Head of caudate nucleus (tissue), 42 donors: ENCODE results near the gene CPEB4.

Source experiments
- DNase-seq, 42 donors: peaks; one replicate each; pipeline versions ENCODE4 v3.0.0 to v3.0.0-alpha.2; 2020 to 2021; ENCODE audit warnings: mixed read lengths in 7 of 42
- intact Hi-C: fragments of 100-400 bp; cut with DNase I; formaldehyde crosslinking; loops from one replicate; pipeline ENCODE4 v1.15.0; 2022

The CPEB4 gene

GRCh38 chr5:173880306-173880985 lies 7.7 kb upstream of the CPEB4 start:
- DNase-seq = no peak
- intact Hi-C loops = loop anchor here (10.0 kb wide), 1 partner anchor 206 kb away; no protein-coding TSS in a partner anchor

- intact Hi-C loops = loop anchor here (10.0 kb wide), 1 partner anchor 207 kb away; no protein-coding TSS in a partner anchor
- DNase-seq = no peak
Measured at GRCh38 chr5:173881811-173882575, 6.2 kb upstream of the CPEB4 start.

- intact Hi-C loops = loop anchor here (10.0 kb wide), 1 partner anchor 208 kb away; no protein-coding TSS in a partner anchor
- DNase-seq = no peak
Measured at GRCh38 chr5:173882632-173883031, 5.5 kb upstream of the CPEB4 start.

- DNase-seq = no peak
- intact Hi-C loops = loop anchor here (10.0 kb wide), 1 partner anchor 209 kb away; no protein-coding TSS in a partner anchor
Measured at GRCh38 chr5:173883347-173883924, 4.7 kb upstream of the CPEB4 start.

- no peak for DNase-seq
Measured at GRCh38 chr5:173884402-173885053, 3.6 kb upstream of the CPEB4 start.

GRCh38 chr5:173885054-173885443 lies 3.1 kb upstream of the CPEB4 start:
- no peak for DNase-seq
- intact Hi-C loops = loop anchor here (5.0 to 10.0 kb wide), 3 partner anchors 87 to 268 kb away; partner anchors contain the start of gene BOD1

More at GRCh38 chr5:173884402-173885053, 3.6 kb upstream of the CPEB4 start:
- intact Hi-C loops = loop anchor here (5.0 to 10.0 kb wide), 3 partner anchors 88 to 267 kb away; partner anchors contain the start of gene BOD1

GRCh38 chr5:173885475-173886010 lies 2.6 kb upstream of the CPEB4 start:
- no peak for DNase-seq
- intact Hi-C loops = loop anchor here (5.0 to 10.0 kb wide), 3 partner anchors 87 to 268 kb away; partner anchors contain the start of gene BOD1

- DNase-seq = no peak
- intact Hi-C loops = loop anchor here (5.0 to 10.0 kb wide), 3 partner anchors 86 to 269 kb away; partner anchors contain the start of gene BOD1
Measured at GRCh38 chr5:173886150-173886549, 2.0 kb upstream of the CPEB4 start.

GRCh38 chr5:173888473-173889131 lies 453 bp downstream of the CPEB4 start:
- intact Hi-C loops = loop anchor here (5.0 to 10.0 kb wide), 3 partner anchors 84 to 271 kb away; partner anchors contain the start of gene BOD1
- DNase-seq = peak in 21 of 42 donors; percentile 26 to 64 (median 45)

- DNase-seq = peak in 41 of 42 donors; percentile 46 to 89 (median 73)
- intact Hi-C loops = no loop called here
Measured at GRCh38 chr5:173890195-173890991, 2.2 kb downstream of the CPEB4 start.

GRCh38 chr5:173891308-173892116 lies 3.4 kb downstream of the CPEB4 start:
- intact Hi-C loops = no loop called here
- DNase-seq = no peak

- intact Hi-C loops = no loop called here
- no peak for DNase-seq
Measured at GRCh38 chr5:173893192-173893561, 5.0 kb downstream of the CPEB4 start.

- intact Hi-C loops = no loop called here
- DNase-seq = no peak
Measured at GRCh38 chr5:173895401-173896165, 7.4 kb downstream of the CPEB4 start.

- intact Hi-C loops = no loop called here
Measured at GRCh38 chr5:173896631-173897030, 8.5 kb downstream of the CPEB4 start.

GRCh38 chr5:173901705-173902104 lies 13.6 kb downstream of the CPEB4 start:
- intact Hi-C loops = no loop called here
- DNase-seq = no peak

More at GRCh38 chr5:173896631-173897030, 8.5 kb downstream of the CPEB4 start:
- no peak for DNase-seq

- peak in 2 of 42 donors; percentile 51 to 53 for DNase-seq
- intact Hi-C loops = no loop called here
Measured at GRCh38 chr5:173902334-173902733, 14.2 kb downstream of the CPEB4 start.
